ENCODE measurements around the gene ATF6B. TPM values are rescaled to one million over a fixed set of nuclear protein-coding genes. Genes with fewer than 3 reads are reported as not detected.

Gene ATF6B
- total RNA-seq, 2 experiments from 2014 or later, result 72.2 to 75.6 TPM

DNA sequence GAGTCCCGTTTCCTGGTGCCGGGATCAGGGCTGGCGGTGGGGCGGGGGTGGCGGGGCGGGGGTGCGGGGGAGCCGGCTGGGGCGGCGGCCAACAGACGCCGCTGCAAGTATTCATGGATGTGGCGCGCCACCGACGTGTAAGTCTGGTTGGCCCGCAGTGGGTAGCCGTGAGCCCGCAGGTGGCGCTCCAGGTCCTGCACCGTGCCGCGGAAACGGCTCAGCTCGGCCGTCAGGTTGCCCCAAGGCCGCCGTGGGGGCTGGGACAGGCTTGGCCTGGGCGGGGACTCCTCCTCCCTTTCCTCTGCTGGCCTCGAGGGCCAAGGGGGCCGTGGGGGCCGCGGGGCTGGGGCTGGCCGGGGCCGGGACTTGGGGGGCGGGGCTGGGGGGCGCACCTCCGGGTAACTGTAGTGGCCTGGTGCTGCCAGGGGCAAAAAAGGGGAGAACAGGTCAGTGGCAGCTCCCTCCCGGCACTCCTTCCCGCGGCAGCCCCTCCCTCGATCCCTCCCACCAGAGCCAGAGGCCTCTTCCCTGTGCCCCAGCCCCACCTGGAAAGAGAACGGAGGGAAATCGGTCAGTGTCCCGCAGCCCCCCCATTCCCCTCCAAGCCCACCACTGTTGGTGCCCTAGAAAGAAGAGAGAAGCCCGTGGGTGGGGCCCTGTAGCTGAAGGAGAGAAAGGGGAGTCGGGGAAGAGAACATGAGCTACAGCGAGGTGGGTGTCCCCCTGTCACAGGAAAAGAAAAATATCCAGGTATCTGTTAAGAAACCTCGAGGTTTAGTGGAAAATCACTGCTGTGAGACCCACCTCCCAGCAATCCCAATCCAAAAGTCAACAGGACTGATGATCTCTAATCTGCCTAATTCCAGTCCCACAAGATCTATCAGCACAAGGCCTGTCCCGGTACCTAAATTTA is 40.2 kb downstream of the ATF6B start:
- Mint-ChIP-seq H3K4me1 (ENCODE audit: low read depth) (peaks cover 6% of the 10 kb centered on the region), H3K27me3 (peaks cover 42% of the 10 kb centered on the region), H3K36me3 (ENCODE audit: low read depth) (no peaks in the 10 kb centered on the region), H3K9me3 (no peaks in the 10 kb centered on the region), H3K27ac (no peak overlapping the region), H3K4me3 (no peak overlapping the region)
- Histone ChIP-seq H3K36me3 (ENCODE audit: insufficient read depth, low read length) (no peaks in the 10 kb centered on the region), H3K4me1 (ENCODE audit: insufficient read depth, low read length) (peaks cover 12% of the 10 kb centered on the region), H3K9me3 (ENCODE audit: control insufficient read depth in 1 of 2, insufficient read depth in 1 of 2, low read length in 2 of 2) (no peaks in the 10 kb centered on the region), H3K4me3 (ENCODE audit: low read length) (no peak overlapping the region), H3K27me3 (ENCODE audit: control insufficient read depth in 1 of 2, insufficient read depth in 2 of 2, low read length in 2 of 2) (peaks cover 17 to 18% of the 10 kb centered on the region in 2 experiments), H3K27ac (ENCODE audit: low read depth in 1 of 2, low read length in 2 of 2) (no peak overlapping the region)
- DNase-seq, result peak; percentile 51 to 85 (median 64)
- ATAC-seq (ENCODE audit: poor library complexity), result peak; percentile 91
- ChIA-PET CTCF (interaction anchor here (0.7 to 1.2 kb wide), 3 partner anchors 15 to 60 kb away, joined by 3 to 6 read pairs (median 3); partner anchors contain the start of gene ATF6B), POLR2A (interaction anchor here (0.6 kb wide), 1 partner anchor 42 kb away, joined by 3 read pairs; the partner anchor contains the start of gene FKBPL)
- intact Hi-C loops (cut with DNase I, micrococcal nuclease), result loop anchor here in 1 of 2 experiments (1.0 kb wide), 1 partner anchor 67 kb away; no protein-coding TSS in a partner anchor
- TF ChIP-seq CTCF (IDR thresholded peaks at IDR 0.05), result peak; percentile 47

GRCh38 chr6:32086661-32087573 is 41.1 kb downstream of the ATF6B start:
- peaks cover 17 to 18% of the 10 kb centered on the region in 2 experiments for H3K27me3 ChIP-seq (ENCODE audit: control insufficient read depth in 1 of 2, insufficient read depth in 2 of 2, low read length in 2 of 2)
- ChIA-PET CTCF (interaction anchor here (1.2 kb wide), 2 partner anchors 16 to 61 kb away, joined by 3 to 6 read pairs; no protein-coding TSS in a partner anchor), POLR2A (interaction anchor here (0.6 kb wide), 1 partner anchor 43 kb away, joined by 3 read pairs; the partner anchor contains the start of gene FKBPL)
- H3K36me3 ChIP-seq (ENCODE audit: insufficient read depth, low read length), result no peaks in the 10 kb centered on the region
- intact Hi-C loops (cut with DNase I, micrococcal nuclease), result no loop called here
- Mint-ChIP-seq H3K4me3 (peak overlapping the region; percentile 43), H3K9me3 (no peaks in the 10 kb centered on the region), H3K27me3 (peaks cover 42% of the 10 kb centered on the region), H3K4me1 (ENCODE audit: low read depth) (peaks cover 6% of the 10 kb centered on the region), H3K36me3 (ENCODE audit: low read depth) (no peaks in the 10 kb centered on the region), H3K27ac (no peak overlapping the region)
- no peak overlapping the region for H3K4me3 ChIP-seq (ENCODE audit: low read length)
- DNase-seq (no peak), ATAC-seq (ENCODE audit: poor library complexity) (peak; percentile 49)
- peaks cover 12% of the 10 kb centered on the region for H3K4me1 ChIP-seq (ENCODE audit: insufficient read depth, low read length)
- no peak for TF ChIP-seq CTCF (IDR thresholded peaks at IDR 0.05)
- H3K9me3 ChIP-seq (ENCODE audit: control insufficient read depth in 1 of 2, insufficient read depth in 1 of 2, low read length in 2 of 2), result no peaks in the 10 kb centered on the region
- H3K27ac ChIP-seq (ENCODE audit: low read depth in 1 of 2, low read length in 2 of 2), result no peak overlapping the region

GRCh38 chr6:32085759-32086459 is 42.1 kb downstream of the ATF6B start:
- H3K9me3 Mint-ChIP-seq, result no peaks in the 10 kb centered on the region
- ATAC-seq (ENCODE audit: poor library complexity), result no peak
- H3K4me1 Mint-ChIP-seq (ENCODE audit: low read depth), result peaks cover 6% of the 10 kb centered on the region
- no peak for DNase-seq
- Histone ChIP-seq H3K27me3 (ENCODE audit: control insufficient read depth in 1 of 2, insufficient read depth in 2 of 2, low read length in 2 of 2) (peaks cover 17 to 18% of the 10 kb centered on the region in 2 experiments), H3K36me3 (ENCODE audit: insufficient read depth, low read length) (no peaks in the 10 kb centered on the region), H3K27ac (ENCODE audit: low read depth in 1 of 2, low read length in 2 of 2) (no peak overlapping the region), H3K4me3 (ENCODE audit: low read length) (no peak overlapping the region), H3K9me3 (ENCODE audit: control insufficient read depth in 1 of 2, insufficient read depth in 1 of 2, low read length in 2 of 2) (no peaks in the 10 kb centered on the region), H3K4me1 (ENCODE audit: insufficient read depth, low read length) (peaks cover 12% of the 10 kb centered on the region)
- CTCF ChIA-PET, result no interaction called here
- no peaks in the 10 kb centered on the region for H3K36me3 Mint-ChIP-seq (ENCODE audit: low read depth)
- H3K4me3 Mint-ChIP-seq, result no peak overlapping the region
- peaks cover 42% of the 10 kb centered on the region for H3K27me3 Mint-ChIP-seq
- intact Hi-C loops (cut with DNase I, micrococcal nuclease), result no loop called here
- POLR2A ChIA-PET, result no interaction called here
- no peak for TF ChIP-seq CTCF (IDR thresholded peaks at IDR 0.05)
- no peak overlapping the region for H3K27ac Mint-ChIP-seq

Data from CD4-positive, alpha-beta T cell (primary cell).